Prostate gland (tissue), 2 donors: ENCODE data around the gene KLF6. TPM values are rescaled to one million over a fixed set of nuclear protein-coding genes. Genes with fewer than 3 reads are reported as not detected.

Source experiments
- DNase-seq: peaks from one replicate; pipeline ENCODE4 v3.0.0-alpha.2; 2019; ENCODE audit warnings: low spot score
- H3K27ac ChIP-seq, 2 donors: fragments of 200-600 bp; sonication (generic); 2 replicates each; pipeline ENCODE4 v1.5.1; 2017 to 2019
- H3K27me3 ChIP-seq: fragments of 200-600 bp; sonication (generic); replicated peaks from 2 replicates; pipeline ENCODE4 v1.5.1; 2019; ENCODE audit not compliant: insufficient read depth
- H3K36me3 ChIP-seq, 2 donors: fragments of 200-600 bp; sonication (generic); 1 replicate in 1 of 2; 2 replicates in 1 of 2; pipeline versions ENCODE4 v1.5.1 to v1.8.1; 2017 to 2019
- H3K4me1 ChIP-seq: fragments of 200-600 bp; sonication (generic); replicated peaks from 2 replicates; pipeline ENCODE4 v1.5.1; 2019
- H3K4me3 ChIP-seq, 2 donors: fragments of 200-600 bp; sonication (generic); 2 replicates each; pipeline ENCODE4 v1.5.1; 2017 to 2019
- H3K9me3 ChIP-seq: fragments of 200-600 bp; sonication (generic); 2 replicates; pipeline ENCODE4 v1.5.1; 2017
- CTCF ChIP-seq, 4 experiments: fragments of 200-600 bp in 2 of 4; fragments of 450-650 bp in 2 of 4; sonication (generic) in 2 of 4; IDR thresholded peaks; 1 replicate in 3 of 4; 2 replicates in 1 of 4; pipeline ENCODE4 v1.5.1; 2016 to 2019; ENCODE audit warnings: antibody characterized with exemption in 4 of 4, mild to moderate bottlenecking in 2 of 4, moderate library complexity in 2 of 4
- POLR2A ChIP-seq: fragments of 450-650 bp; IDR thresholded peaks from one replicate; pipeline ENCODE4 v1.6.1; 2016; ENCODE audit warnings: antibody characterized with exemption, mild to moderate bottlenecking
- POLR2AphosphoS5 ChIP-seq: sonication (generic); formaldehyde crosslinking; IDR thresholded peaks from one replicate; pipeline ENCODE4 v1.6.1; 2017; ENCODE audit warnings: antibody characterized with exemption
- WGBS: methylation state at CpG from one replicate; pipeline ENCODE4 v1.1.5; 2018; 5-methylcytosine and 5-hydroxymethylcytosine counted together
- intact Hi-C: fragments of 100-400 bp; cut with DNase I; formaldehyde crosslinking; loops from one replicate; pipeline ENCODE4 v1.14.2; 2022
- total RNA-seq, 2 donors: library from RNA; depleted of rRNA; stranded (reverse); fragments of >200 nt; gene quantifications; one replicate each; pipeline ENCODE4 v1.1.0, GENCODE V29; 2016

Gene KLF6
- total RNA-seq, 2 donors from 2014 or later, result 17.5 to 42.3 TPM

GRCh38 chr10:3769556-3769955 is 15.5 kb downstream of the KLF6 start:
- Histone ChIP-seq H3K9me3 (no peaks in the 10 kb centered on the region), H3K36me3 (no peaks in the 10 kb centered on the region), H3K27ac (no peak overlapping the region), H3K4me3 (no peak overlapping the region), H3K4me1 (no peaks in the 10 kb centered on the region), H3K27me3 (no peaks in the 10 kb centered on the region)
- 67% methylated on average over 4 of the region's 4 CpGs for WGBS
- TF ChIP-seq POLR2A (no peak), POLR2AphosphoS5 (no peak), CTCF (IDR thresholded peaks at IDR 0.05) (no peak)
- DNase-seq, result no peak
- intact Hi-C loops, result no loop called here

- Histone ChIP-seq H3K4me3 (no peak overlapping the region), H3K27ac (no peak overlapping the region), H3K36me3 (no peaks in the 10 kb centered on the region), H3K4me1 (no peaks in the 10 kb centered on the region), H3K27me3 (no peaks in the 10 kb centered on the region), H3K9me3 (no peaks in the 10 kb centered on the region)
- DNase-seq, result no peak
- WGBS, result 60% methylated on average over 17 of the region's 17 CpGs
- intact Hi-C loops, result no loop called here
- TF ChIP-seq POLR2AphosphoS5 (no peak), POLR2A (no peak), CTCF (IDR thresholded peaks at IDR 0.05) (no peak)
These were observed 18.8 kb downstream of the KLF6 start for GRCh38 chr10:3766046-3766756.

- no peaks in the 10 kb centered on the region for H3K4me1 ChIP-seq
- no peaks in the 10 kb centered on the region for H3K36me3 ChIP-seq
- no peak overlapping the region for H3K27ac ChIP-seq
- 74% methylated on average over 6 of the region's 6 CpGs for WGBS
- no peak for DNase-seq
- H3K4me3 ChIP-seq, result no peak overlapping the region
- no peak for TF ChIP-seq POLR2A
- no peak for TF ChIP-seq CTCF (IDR thresholded peaks at IDR 0.05)
- no peak for TF ChIP-seq POLR2AphosphoS5
- intact Hi-C loops, result no loop called here
- no peaks in the 10 kb centered on the region for H3K27me3 ChIP-seq
- no peaks in the 10 kb centered on the region for H3K9me3 ChIP-seq
These were observed 19.9 kb downstream of the KLF6 start for GRCh38 chr10:3765146-3765545.

DNA sequence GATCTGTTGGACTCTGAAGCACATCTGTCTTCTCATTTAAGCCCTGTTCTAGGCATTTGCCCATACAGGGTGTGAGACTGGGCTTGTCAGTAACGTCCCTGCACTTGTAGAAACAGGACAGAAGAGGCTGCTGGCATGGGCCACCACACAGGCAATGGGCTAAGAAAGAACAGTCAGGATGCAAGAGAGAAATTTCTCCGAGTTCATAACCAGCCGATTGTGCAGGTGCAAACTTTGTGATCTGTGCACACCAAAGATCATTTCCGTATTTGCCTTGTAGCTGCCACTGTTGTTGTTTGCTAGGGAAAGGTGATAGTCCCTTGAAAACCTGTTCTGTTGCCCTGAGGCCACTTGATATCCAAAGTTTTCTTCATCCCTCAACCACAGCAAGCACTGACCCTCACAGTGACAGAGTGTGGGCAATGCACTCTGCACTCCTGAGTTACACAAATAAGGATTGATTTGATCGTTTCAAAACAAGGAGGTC is 20.3 kb downstream of the KLF6 start:
- no peaks in the 10 kb centered on the region for H3K36me3 ChIP-seq
- intact Hi-C loops, result no loop called here
- no peak for DNase-seq
- H3K4me3 ChIP-seq, result no peak overlapping the region
- H3K9me3 ChIP-seq, result no peaks in the 10 kb centered on the region
- no peaks in the 10 kb centered on the region for H3K4me1 ChIP-seq
- 56% methylated on average over 5 of the region's 5 CpGs for WGBS
- no peaks in the 10 kb centered on the region for H3K27me3 ChIP-seq
- TF ChIP-seq CTCF (IDR thresholded peaks at IDR 0.05), result no peak
- no peak for TF ChIP-seq POLR2AphosphoS5
- no peak for TF ChIP-seq POLR2A
- no peak overlapping the region for H3K27ac ChIP-seq
